NB4 (cell line): ENCODE data around the gene C12orf42.

Experiments
- MAX ChIP-seq: IDR thresholded peaks from 2 replicates; pipeline ENCODE4 v1.6.1; 2011; ENCODE audit warnings: low read depth, low read length
- MYC ChIP-seq: IDR thresholded peaks from 2 replicates; pipeline ENCODE4 v1.6.1; 2011; ENCODE audit warnings: low read depth, low read length
- POLR2A ChIP-seq: IDR thresholded peaks from 2 replicates; pipeline ENCODE4 v1.6.1; 2011; ENCODE audit warnings: mild to moderate bottlenecking; ENCODE audit not compliant: insufficient read length; ENCODE audit errors: extremely low read depth
- TF ChIP-seq, protein P1 (sequence below): IDR thresholded peaks from one replicate; pipeline ENCODE4 v1.5.1; 2012; ENCODE audit warnings: low read depth, low read length

- TF ChIP-seq, protein P1, sequence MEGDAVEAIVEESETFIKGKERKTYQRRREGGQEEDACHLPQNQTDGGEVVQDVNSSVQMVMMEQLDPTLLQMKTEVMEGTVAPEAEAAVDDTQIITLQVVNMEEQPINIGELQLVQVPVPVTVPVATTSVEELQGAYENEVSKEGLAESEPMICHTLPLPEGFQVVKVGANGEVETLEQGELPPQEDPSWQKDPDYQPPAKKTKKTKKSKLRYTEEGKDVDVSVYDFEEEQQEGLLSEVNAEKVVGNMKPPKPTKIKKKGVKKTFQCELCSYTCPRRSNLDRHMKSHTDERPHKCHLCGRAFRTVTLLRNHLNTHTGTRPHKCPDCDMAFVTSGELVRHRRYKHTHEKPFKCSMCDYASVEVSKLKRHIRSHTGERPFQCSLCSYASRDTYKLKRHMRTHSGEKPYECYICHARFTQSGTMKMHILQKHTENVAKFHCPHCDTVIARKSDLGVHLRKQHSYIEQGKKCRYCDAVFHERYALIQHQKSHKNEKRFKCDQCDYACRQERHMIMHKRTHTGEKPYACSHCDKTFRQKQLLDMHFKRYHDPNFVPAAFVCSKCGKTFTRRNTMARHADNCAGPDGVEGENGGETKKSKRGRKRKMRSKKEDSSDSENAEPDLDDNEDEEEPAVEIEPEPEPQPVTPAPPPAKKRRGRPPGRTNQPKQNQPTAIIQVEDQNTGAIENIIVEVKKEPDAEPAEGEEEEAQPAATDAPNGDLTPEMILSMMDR = no peak
- no peak for TF ChIP-seq POLR2A
- TF ChIP-seq MYC = no peak
- no peak for TF ChIP-seq MAX
Measured at GRCh38 chr12:103505371-103506236, 9.8 kb upstream of the C12orf42 start.
